HL-60/S4 treated with phorbol 12-myristate 13-acetate at 8.2 ng/mL for 4 days and 3 days (cell line): ENCODE data around the gene GRAMD2B.

Source experiments
- in situ Hi-C: fragments of 300-500 bp; cut with MboI; formaldehyde crosslinking; loops from 2 replicates; pipeline ENCODE4 v1.15.0; 2022; ENCODE audit warnings: low sequenced_read_pairs

Gene GRAMD2B

DNA sequence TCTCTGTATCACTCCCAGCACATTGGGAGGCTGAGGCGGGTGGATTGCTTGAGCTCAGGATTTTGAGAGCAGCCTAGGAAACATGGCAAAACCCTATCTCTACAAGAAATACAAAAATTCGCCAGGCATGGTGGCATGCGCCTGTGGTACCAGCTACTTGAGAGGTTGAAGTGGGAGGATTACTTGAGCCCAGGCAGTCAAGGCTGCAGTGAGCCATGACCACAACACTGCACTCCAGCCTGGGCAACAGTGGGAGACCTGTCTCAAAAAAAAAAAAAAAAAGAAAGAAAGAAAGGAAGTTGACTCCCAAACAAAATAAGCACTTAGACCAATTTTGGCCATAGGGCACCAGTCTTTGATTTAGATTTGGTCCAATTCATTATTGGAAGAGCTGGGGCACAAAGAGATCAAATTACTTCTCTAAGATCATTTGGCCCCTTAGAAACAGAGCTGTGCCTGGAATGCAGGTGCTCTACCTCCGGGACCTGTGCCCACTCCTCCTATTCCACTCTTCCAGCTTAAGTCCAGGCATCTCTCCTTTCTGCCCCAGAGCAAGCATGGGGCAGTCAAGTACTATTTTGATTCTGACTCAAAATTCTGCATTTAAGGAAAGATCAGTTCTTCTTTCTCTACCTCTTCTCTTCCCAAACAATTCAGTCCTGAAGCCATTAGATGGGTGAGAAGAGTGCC lies 112.8 kb downstream of the GRAMD2B start:
- in situ Hi-C loops = no loop called here

DNA sequence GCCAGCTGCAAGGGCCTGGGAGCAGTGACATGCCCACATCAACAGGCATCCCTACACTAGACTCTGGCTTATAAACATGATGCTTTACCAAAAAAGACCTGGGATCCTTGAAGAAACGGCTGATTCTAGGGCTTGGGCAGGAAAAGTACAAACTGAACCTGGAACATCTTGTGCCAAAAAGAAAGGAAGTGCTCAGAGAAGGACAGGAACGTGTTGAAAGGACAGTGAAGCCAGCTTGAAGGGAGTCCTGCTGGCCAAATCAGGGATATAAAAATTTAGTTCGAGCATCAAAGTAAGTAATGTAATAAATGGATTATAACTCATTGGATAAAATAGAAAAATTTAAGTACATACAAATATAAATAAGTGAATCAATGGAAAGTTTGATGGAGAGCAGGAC lies 113.7 kb downstream of the GRAMD2B start:
- in situ Hi-C loops = no loop called here

DNA sequence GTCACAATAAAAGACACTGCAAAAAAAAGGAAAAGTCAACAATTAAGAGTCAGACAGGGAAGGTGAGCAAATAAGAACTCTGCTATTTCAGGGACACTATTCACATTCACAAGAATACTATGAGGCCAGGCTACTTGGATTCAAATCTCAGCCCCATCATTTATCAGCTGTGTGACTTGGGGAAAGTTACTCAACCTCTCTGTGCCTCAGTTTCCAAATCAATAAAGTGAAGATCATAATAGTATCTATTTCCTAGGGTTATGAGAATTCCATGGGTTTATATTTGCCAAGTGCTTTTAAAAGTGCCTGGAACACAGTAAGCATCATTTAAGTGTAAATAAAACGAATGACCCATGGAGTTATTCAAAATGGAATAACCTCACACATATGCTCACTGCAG lies 115.4 kb downstream of the GRAMD2B start:
- in situ Hi-C loops = no loop called here

DNA sequence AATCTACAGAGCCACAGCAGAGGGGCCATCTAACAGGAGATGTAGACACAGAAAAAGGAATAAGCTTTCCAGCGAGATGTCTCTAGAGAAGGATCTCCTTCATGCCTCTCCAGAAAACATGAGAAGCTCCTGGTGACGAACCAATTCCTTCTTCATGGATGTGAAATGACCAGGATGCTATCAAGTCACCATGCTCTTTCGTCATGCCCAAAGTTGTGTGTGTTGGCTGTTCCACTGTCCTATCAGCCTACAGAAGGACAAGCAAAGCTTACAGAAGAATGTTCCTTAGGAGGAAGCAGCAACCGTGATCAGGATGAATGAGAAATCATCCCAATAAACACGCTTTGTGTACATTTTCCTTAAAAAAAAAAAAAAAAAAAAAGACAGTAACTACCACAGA lies 117.4 kb downstream of the GRAMD2B start:
- in situ Hi-C loops = no loop called here

DNA sequence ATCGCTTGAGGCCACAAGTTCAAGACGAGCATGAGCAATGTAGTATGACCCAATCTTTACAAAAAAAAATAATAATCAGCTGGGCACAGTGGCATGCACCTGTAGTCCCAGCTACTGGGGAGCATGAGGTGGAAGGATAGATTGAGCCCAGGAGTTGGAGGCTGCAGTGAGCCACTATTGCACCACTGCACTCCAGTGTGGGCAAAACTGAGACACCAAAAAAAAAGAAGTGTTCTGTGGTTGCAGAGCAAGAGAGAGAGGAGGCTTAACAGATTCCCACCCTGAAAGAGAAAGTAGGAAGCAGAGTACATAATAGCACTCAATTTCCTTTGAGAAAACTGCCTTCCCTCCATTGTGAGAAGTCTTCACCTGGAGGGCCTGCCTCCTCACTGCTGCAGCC lies 119.2 kb downstream of the GRAMD2B start:
- in situ Hi-C loops = no loop called here

DNA sequence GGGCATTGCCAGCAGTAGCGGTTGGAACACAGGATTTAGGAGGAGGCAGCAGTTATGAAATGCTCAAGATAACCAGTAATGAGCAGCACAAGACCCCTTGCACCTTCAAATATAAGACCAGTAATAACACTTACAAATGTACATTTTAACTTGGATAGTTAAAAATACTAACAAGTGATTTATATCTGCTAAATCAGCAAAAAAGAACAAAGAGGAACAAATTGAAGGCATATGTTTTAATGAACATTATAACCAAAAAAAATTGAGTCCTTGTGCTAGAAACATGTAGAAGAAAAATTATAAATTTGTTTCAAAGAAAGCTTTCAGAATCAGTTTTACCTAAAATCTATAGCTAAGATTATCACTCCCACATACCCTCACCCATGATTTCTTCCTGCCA lies 119.8 kb downstream of the GRAMD2B start:
- in situ Hi-C loops = no loop called here

DNA sequence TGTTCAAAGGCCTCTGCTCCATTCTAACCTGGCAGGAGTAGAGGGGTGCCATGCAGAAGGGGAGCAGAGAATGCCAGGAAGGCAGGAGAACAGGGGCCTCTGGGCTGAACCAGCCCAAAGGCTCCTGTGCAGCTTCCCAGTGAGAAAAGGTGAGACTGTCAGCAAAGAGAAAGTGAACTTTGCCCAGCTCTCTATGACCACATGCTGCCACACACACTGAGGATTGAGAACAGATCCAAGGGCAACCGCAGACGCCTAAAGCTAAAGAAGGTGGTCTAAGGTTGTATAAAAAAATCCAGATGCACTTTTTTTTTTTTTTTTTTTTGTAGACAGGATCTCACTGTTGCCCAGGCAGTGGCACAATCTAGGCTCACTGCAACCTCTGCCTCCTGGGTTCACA lies 120.5 kb downstream of the GRAMD2B start:
- in situ Hi-C loops = no loop called here
